CD4-positive, alpha-beta T cell (primary cell): ENCODE results near the gene GLIS1. TPM values are rescaled to one million over a fixed set of nuclear protein-coding genes. Genes with fewer than 3 reads are reported as not detected.

Experiments
- ATAC-seq: fragments of 200-7000 bp; cut with Tn5 transposase; one replicate; pipeline ENCODE4 v1.10.0; 2022; ENCODE audit warnings: mild to moderate bottlenecking; ENCODE audit not compliant: poor library complexity
- CTCF ChIA-PET: fragments of 350-600 bp; sonication (Branson Sonifier 250); formaldehyde crosslinking; loops from one replicate; lab custom pipeline; 2021; ENCODE audit warnings: antibody characterized with exemption, inconsistent platforms; lab: Charles Lee
- POLR2A ChIA-PET: fragments of 350-600 bp; sonication (Branson Sonifier 250); formaldehyde crosslinking; loops from one replicate; lab custom pipeline; 2021; ENCODE audit warnings: antibody characterized with exemption, inconsistent platforms; lab: Charles Lee
- DNase-seq, 14 experiments: peaks; one replicate each; pipeline ENCODE4 v3.0.0-alpha.2; 2013 to 2020; ENCODE audit warnings: mixed read lengths in 2 of 14
- H3K27ac ChIP-seq, 2 donors: one replicate each; pipeline versions ENCODE4 v1.5.1 to v1.7.0; 2013; ENCODE audit warnings: low read length in 2 of 2, low read depth in 1 of 2, mild to moderate bottlenecking in 1 of 2
- H3K27me3 ChIP-seq, 2 experiments: 1 replicate in 1 of 2; 2 replicates in 1 of 2; pipeline versions ENCODE4 v1.6.1 to v1.7.0; 2013; ENCODE audit warnings: low read length in 2 of 2, control low read depth in 1 of 2, mild to moderate bottlenecking in 1 of 2, moderate library complexity in 1 of 2; ENCODE audit not compliant: insufficient read depth in 2 of 2, control insufficient read depth in 1 of 2
- H3K36me3 ChIP-seq: one replicate; pipeline ENCODE4 v1.6.1; 2013; ENCODE audit warnings: low read length, control low read depth; ENCODE audit not compliant: insufficient read depth
- H3K4me1 ChIP-seq: one replicate; pipeline ENCODE4 v1.6.1; 2013; ENCODE audit warnings: low read length, control low read depth; ENCODE audit not compliant: insufficient read depth
- H3K4me3 ChIP-seq: one replicate; pipeline ENCODE4 v1.5.1; 2013; ENCODE audit warnings: mild to moderate bottlenecking, low read length, moderate library complexity
- H3K9me3 ChIP-seq, 2 experiments: 1 replicate in 1 of 2; 2 replicates in 1 of 2; pipeline versions ENCODE4 v1.6.1 to v1.7.0; 2013; ENCODE audit warnings: low read length in 2 of 2, mild to moderate bottlenecking in 2 of 2, control low read depth in 1 of 2, moderate library complexity in 1 of 2; ENCODE audit not compliant: control insufficient read depth in 1 of 2, insufficient read depth in 1 of 2
- H3K27ac Mint-ChIP-seq: one replicate; pipeline ENCODE4 v1.8.0; 2020; ENCODE audit warnings: mixed read lengths
- H3K27me3 Mint-ChIP-seq: one replicate; pipeline ENCODE4 v1.8.0; 2021; ENCODE audit warnings: mixed read lengths
- H3K36me3 Mint-ChIP-seq: one replicate; pipeline ENCODE4 v1.8.0; 2021; ENCODE audit warnings: low read depth, mixed read lengths
- H3K4me1 Mint-ChIP-seq: one replicate; pipeline ENCODE4 v1.8.0; 2021; ENCODE audit warnings: low read depth, mixed read lengths
- H3K4me3 Mint-ChIP-seq: one replicate; pipeline ENCODE4 v1.8.0; 2020; ENCODE audit warnings: mild to moderate bottlenecking, mixed read lengths
- H3K9me3 Mint-ChIP-seq: one replicate; pipeline ENCODE4 v1.8.0; 2020; ENCODE audit warnings: mixed read lengths
- CTCF ChIP-seq: fragments of 200-600 bp; IDR thresholded peaks from one replicate; pipeline ENCODE4 v1.8.0; 2022; ENCODE audit warnings: antibody characterized with exemption, mild to moderate bottlenecking
- intact Hi-C, 2 experiments: fragments of 100-400 bp; cut with DNase I in 1 of 2; cut with micrococcal nuclease in 1 of 2; formaldehyde crosslinking; loops; one replicate each; pipeline versions ENCODE4 v1.15.1 to v1.9.0; 2023 to 2025; cut with DNase I, micrococcal nuclease
- total RNA-seq, 174 experiments: library from RNA in 2 of 174; stranded (reverse) in 2 of 174; gene quantifications; one replicate each; pipeline ENCODE4 v1.2.3 and lab custom pipeline; 2021 to 2026

GLIS1 gene
- total RNA-seq, 2 experiments from 2014 or later: not detected

GRCh38 chr1:53544728-53545515 is 194.0 kb downstream of the GLIS1 start:
- ATAC-seq (no peak), DNase-seq (no peak)
- Histone ChIP-seq H3K27me3 (peaks cover 0 to 4% of the 10 kb centered on the region in 2 experiments), H3K36me3 (no peaks in the 10 kb centered on the region), H3K27ac (no peak overlapping the region), H3K9me3 (no peaks in the 10 kb centered on the region), H3K4me1 (no peaks in the 10 kb centered on the region), H3K4me3 (no peak overlapping the region)
- ChIA-PET POLR2A (no interaction called here), CTCF (no interaction called here)
- no peak overlapping the region for H3K4me3 Mint-ChIP-seq
- H3K9me3 Mint-ChIP-seq: no peaks in the 10 kb centered on the region
- intact Hi-C loops: no loop called here
- TF ChIP-seq CTCF: no peak
- H3K36me3 Mint-ChIP-seq: no peaks in the 10 kb centered on the region
- H3K27me3 Mint-ChIP-seq: no peaks in the 10 kb centered on the region
- H3K27ac Mint-ChIP-seq: no peak overlapping the region
- no peaks in the 10 kb centered on the region for H3K4me1 Mint-ChIP-seq

GRCh38 chr1:53543778-53544695 is 194.9 kb downstream of the GLIS1 start:
- H3K27me3 ChIP-seq: peaks cover 0 to 4% of the 10 kb centered on the region in 2 experiments
- ChIA-PET CTCF (no interaction called here), POLR2A (no interaction called here)
- Mint-ChIP-seq H3K36me3 (no peaks in the 10 kb centered on the region), H3K4me3 (no peak overlapping the region), H3K9me3 (no peaks in the 10 kb centered on the region), H3K4me1 (no peaks in the 10 kb centered on the region), H3K27ac (no peak overlapping the region), H3K27me3 (no peaks in the 10 kb centered on the region)
- H3K9me3 ChIP-seq: no peaks in the 10 kb centered on the region
- intact Hi-C loops: no loop called here
- DNase-seq (no peak), ATAC-seq (no peak)
- no peaks in the 10 kb centered on the region for H3K36me3 ChIP-seq
- H3K4me3 ChIP-seq: no peak overlapping the region
- H3K4me1 ChIP-seq: no peaks in the 10 kb centered on the region
- H3K27ac ChIP-seq: no peak overlapping the region
- TF ChIP-seq CTCF: no peak

- H3K36me3 Mint-ChIP-seq: no peaks in the 10 kb centered on the region
- Histone ChIP-seq H3K27ac (no peak overlapping the region), H3K4me1 (no peaks in the 10 kb centered on the region), H3K36me3 (no peaks in the 10 kb centered on the region), H3K27me3 (peaks cover 0 to 4% of the 10 kb centered on the region in 2 experiments), H3K4me3 (no peak overlapping the region), H3K9me3 (no peaks in the 10 kb centered on the region)
- DNase-seq (no peak), ATAC-seq (no peak)
- intact Hi-C loops: no loop called here
- ChIA-PET POLR2A (no interaction called here), CTCF (no interaction called here)
- no peak for TF ChIP-seq CTCF
- no peaks in the 10 kb centered on the region for H3K4me1 Mint-ChIP-seq
- H3K27ac Mint-ChIP-seq: no peak overlapping the region
- no peak overlapping the region for H3K4me3 Mint-ChIP-seq
- no peaks in the 10 kb centered on the region for H3K27me3 Mint-ChIP-seq
- no peaks in the 10 kb centered on the region for H3K9me3 Mint-ChIP-seq
Measured at GRCh38 chr1:53543130-53543777, 195.7 kb downstream of the GLIS1 start.
